GM12878 (cell line): ENCODE results near the gene EPHB1. TPM values are rescaled to one million over a fixed set of nuclear protein-coding genes. Genes with fewer than 3 reads are reported as not detected.

ENCODE experiments used
- ATAC-seq: fragments of 200-7000 bp; cut with Tn5 transposase; 3 replicates; pipeline ENCODE4 v1.9.1; 2020; ENCODE audit warnings: mild to moderate bottlenecking, moderate library complexity
- BruUV-seq: library from RNA; stranded (reverse); fragments of 400-500 nt; replicated peaks from 2 replicates; lab custom pipeline; 2021; lab: Mats Ljungman, UMichigan
- CTCF ChIA-PET: fragments of 300-600 bp; sonication (Branson Sonifier 250); formaldehyde crosslinking; extraction: SDS; loops from one replicate; lab custom pipeline; 2021; ENCODE audit warnings: inconsistent platforms; lab: Yijun Ruan, JAX
- POLR2A ChIA-PET: fragments of 350-600 bp; formaldehyde crosslinking; extraction: SDS; loops from one replicate; lab custom pipeline; 2021; ENCODE audit warnings: inconsistent platforms; lab: Charles Lee
- RAD21 ChIA-PET: fragments of 300-600 bp; sonication (Branson Sonifier 250); formaldehyde crosslinking; loops from one replicate; lab custom pipeline; 2023; ENCODE audit warnings: antibody characterized with exemption; ENCODE audit not compliant: unreplicated experiment; lab: Charles Lee
- SMC1A ChIA-PET: fragments of 300-600 bp; sonication (Branson Sonifier 250); formaldehyde crosslinking; loops from one replicate; lab custom pipeline; 2023; ENCODE audit not compliant: unreplicated experiment, uncharacterized antibody; lab: Charles Lee
- DNase-seq: peaks from one replicate; pipeline ENCODE4 v3.0.0-alpha.2; 2011; ENCODE audit warnings: low read depth, low spot score
- FAIRE-seq: peaks from 3 replicates; lab custom pipeline; 2011; peaks lifted over from hg19 to GRCh38; lab: Jason Lieb, UNC
- H2AFZ ChIP-seq: 2 replicates; pipeline ENCODE4 v1.6.0; 2011; ENCODE audit warnings: low read depth, low read length, control low read depth; ENCODE audit not compliant: control insufficient read depth
- H3K27ac ChIP-seq: 2 replicates; pipeline ENCODE4 v1.5.1; 2011; ENCODE audit warnings: control low read depth; ENCODE audit not compliant: control insufficient read depth, insufficient read depth
- H3K27me3 ChIP-seq, 2 experiments: replicated peaks in 1 of 2; 2 replicates each; pipeline versions ENCODE4 v1.6.0 to v1.6.1; 2011; ENCODE audit warnings: low read length in 1 of 2; ENCODE audit not compliant: control insufficient read depth in 2 of 2, insufficient read depth in 2 of 2
- H3K36me3 ChIP-seq, 2 experiments: 2 replicates each; pipeline ENCODE4 v1.5.1; 2011; ENCODE audit warnings: low read length in 1 of 2; ENCODE audit not compliant: control insufficient read depth in 2 of 2, insufficient read depth in 2 of 2
- H3K4me1 ChIP-seq: 2 replicates; pipeline ENCODE4 v1.6.1; 2011; ENCODE audit warnings: mild to moderate bottlenecking, low read length, moderate library complexity, mixed read lengths; ENCODE audit not compliant: control insufficient read depth, insufficient read depth
- H3K4me2 ChIP-seq: 2 replicates; pipeline ENCODE4 v1.6.0; 2011; ENCODE audit warnings: control low read depth; ENCODE audit not compliant: control insufficient read depth, insufficient read depth
- H3K4me3 ChIP-seq: fragments of 200-600 bp; sonication (generic); 2 replicates; pipeline ENCODE4 v1.5.1; 2016
- H3K79me2 ChIP-seq: 2 replicates; pipeline ENCODE4 v1.6.0; 2011; ENCODE audit warnings: low read length; ENCODE audit not compliant: control insufficient read depth, insufficient read depth
- H3K9ac ChIP-seq: 2 replicates; pipeline ENCODE4 v1.8.0; 2011; ENCODE audit warnings: low read length, control low read depth, mixed read lengths; ENCODE audit not compliant: control insufficient read depth, insufficient read depth
- H3K9me3 ChIP-seq: replicated peaks from 3 replicates; pipeline ENCODE4 v1.5.1; 2011; ENCODE audit warnings: mild to moderate bottlenecking, low read length; ENCODE audit not compliant: control insufficient read depth, insufficient read depth
- H4K20me1 ChIP-seq: 2 replicates; pipeline ENCODE4 v1.6.0; 2011; ENCODE audit not compliant: control insufficient read depth, insufficient read depth
- ATF7 ChIP-seq: fragments of 450-650 bp; IDR thresholded peaks from 2 replicates; pipeline ENCODE4 v1.6.1; 2016; ENCODE audit warnings: low read depth, mild to moderate bottlenecking
- BHLHE40 ChIP-seq, 2 experiments: fragments of 450-650 bp in 1 of 2; IDR thresholded peaks; 2 replicates each; pipeline ENCODE4 v1.6.1; 2011 to 2017; ENCODE audit warnings: low read depth in 2 of 2, borderline replicate concordance in 1 of 2, improper control_type of control experiment in 1 of 2, low read length in 1 of 2, mild to moderate bottlenecking in 1 of 2
- CHD4 ChIP-seq: fragments of 200-600 bp; sonication (generic); IDR thresholded peaks from 2 replicates; pipeline ENCODE4 v1.6.1; 2016; ENCODE audit warnings: mild to moderate bottlenecking
- EP300 ChIP-seq, 2 experiments: fragments of 150-350 bp in 1 of 2; IDR thresholded peaks; 2 replicates each; pipeline ENCODE4 v1.6.1; 2011 to 2012; ENCODE audit warnings: low read depth in 2 of 2, low read length in 2 of 2, borderline replicate concordance in 1 of 2, improper control_type of control experiment in 1 of 2, inconsistent platforms in 1 of 2; ENCODE audit not compliant: control insufficient read depth in 1 of 2
- HDAC2 ChIP-seq: fragments of 200-600 bp; sonication (generic); IDR thresholded peaks from 2 replicates; pipeline ENCODE4 v1.6.1; 2017
- JUNB ChIP-seq: IDR thresholded peaks from 2 replicates; pipeline ENCODE4 v1.6.1; 2016; ENCODE audit warnings: antibody characterized with exemption, mild to moderate bottlenecking
- LARP7 ChIP-seq: fragments of 450-650 bp; IDR thresholded peaks from 2 replicates; pipeline ENCODE4 v1.6.1; 2017; ENCODE audit warnings: mild to moderate bottlenecking
- NFIC ChIP-seq: IDR thresholded peaks from 2 replicates; pipeline ENCODE4 v1.6.1; 2012; ENCODE audit warnings: low read depth, mild to moderate bottlenecking, inconsistent platforms, low read length, moderate library complexity
- NFYA ChIP-seq: IDR thresholded peaks from 2 replicates; pipeline ENCODE4 v1.6.1; 2011; ENCODE audit warnings: low read depth, mild to moderate bottlenecking, low read length, improper control_type of control experiment, borderline replicate concordance
- POLR2AphosphoS5 ChIP-seq: IDR thresholded peaks from 2 replicates; pipeline ENCODE4 v1.6.1; 2011; ENCODE audit warnings: mild to moderate bottlenecking, low read length, inconsistent platforms
- SMARCA5 ChIP-seq: fragments of 450-650 bp; IDR thresholded peaks from 2 replicates; pipeline ENCODE4 v1.6.1; 2017; ENCODE audit warnings: mild to moderate bottlenecking
- SRF ChIP-seq, 2 experiments: IDR thresholded peaks; 2 replicates each; pipeline ENCODE4 v1.6.1; 2011; ENCODE audit warnings: low read depth in 2 of 2, low read length in 2 of 2, mild to moderate bottlenecking in 1 of 2, moderate library complexity in 1 of 2
- ZNF274 ChIP-seq: IDR thresholded peaks from one replicate; pipeline ENCODE4 v1.8.0; 2011; ENCODE audit not compliant: insufficient read length, insufficient read depth
- whole genome bisulfite sequencing: methylation state at CpG from one replicate; pipeline ENCODE4 v1.1.6; 2016; ENCODE audit warnings: low lambda C conversion rate; ENCODE audit not compliant: insufficient replicate concordance, insufficient coverage; ENCODE audit errors: missing lambda C conversion rate; 5-methylcytosine and 5-hydroxymethylcytosine counted together
- in situ Hi-C: fragments of 300-500 bp; cut with MboI; formaldehyde crosslinking; loops from 9 replicates; pipeline ENCODE4 v1.14.3; 2018; ENCODE audit warnings: mixed read lengths
- intact Hi-C: fragments of 100-400 bp; cut with micrococcal nuclease; formaldehyde crosslinking; loops from one replicate; pipeline ENCODE4 v1.14.2; 2022; ENCODE audit not compliant: unreplicated experiment
- polyA plus RNA-seq, 11 experiments: library from polyadenylated mRNA; depleted of rRNA in 4 of 11; unstranded in 6 of 11; stranded (reverse) in 5 of 11; fragments of >200 nt; fragmentation: Nextera tagmentation in 4 of 11; fragmentation: Illumina TruSeq in 1 of 11; extraction: Ambion mirVana in 4 of 11; extraction: Trizol in 1 of 11; gene quantifications; 1 replicate in 1 of 11; 2 replicates in 10 of 11; pipeline versions ENCODE4 v1.2.1 to v1.2.3, GENCODE V29; 2011 to 2016; ENCODE audit warnings: inconsistent platforms in 2 of 11, missing spikeins in 2 of 11, low read depth in 1 of 11
- total RNA-seq, 4 experiments: library from RNA; depleted of rRNA in 3 of 4; stranded (reverse); fragments of >200 nt in 3 of 4; fragmentation: Illumina TruSeq in 1 of 4; extraction: Trizol in 1 of 4; gene quantifications; 2 replicates each; pipeline versions ENCODE4 v1.2.1 to v1.2.3, GENCODE V29; 2013 to 2021
- TF ChIP-seq, protein P1 (sequence below): IDR thresholded peaks from 2 replicates; pipeline ENCODE4 v1.6.1; 2012; ENCODE audit warnings: low read length, inconsistent platforms
- TF ChIP-seq, protein P2 (sequence below): IDR thresholded peaks from 2 replicates; pipeline ENCODE4 v1.6.1; 2011; ENCODE audit warnings: borderline replicate concordance, low read depth, mild to moderate bottlenecking, moderate library complexity, mixed read lengths, low read length; ENCODE audit not compliant: insufficient read depth; ENCODE audit errors: extremely low read length
- TF ChIP-seq, protein P3 (sequence below): fragments of 450-650 bp; IDR thresholded peaks from 2 replicates; pipeline ENCODE4 v1.6.1; 2014; ENCODE audit warnings: mild to moderate bottlenecking

EPHB1 gene
- total and polyA plus RNA-seq, 10 of the 15 experiments (the other 5 are each of a cell fraction or from before 2014, with no cell fraction given), result 0.33 to 23.8 (median 1.2) TPM

DNA sequence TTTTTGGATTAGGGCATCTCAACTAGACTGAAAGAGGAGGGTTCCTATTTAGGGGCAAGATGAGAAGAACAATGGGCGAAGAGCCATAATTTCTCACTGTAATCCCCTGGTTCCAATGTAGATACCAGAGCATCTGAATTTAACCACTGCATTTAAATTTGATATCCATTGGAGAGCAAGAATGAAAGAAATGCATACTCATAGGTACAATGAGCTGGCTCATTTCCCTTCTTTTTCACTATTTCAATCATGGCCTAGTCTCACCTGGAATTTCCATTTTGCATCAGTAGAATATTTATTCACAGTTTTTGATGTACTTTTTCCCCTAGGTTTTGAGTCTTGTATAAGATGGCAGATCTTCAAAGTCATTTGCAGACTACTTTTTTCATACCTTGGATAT lies 13.8 kb downstream of the EPHB1 start:
- in situ Hi-C loops, result no loop called here

More for the DNA sequence above, 13.8 kb downstream of the EPHB1 start:
- Histone ChIP-seq H3K4me1 (peaks cover 15% of the 10 kb centered on the region), H3K27ac (no peak overlapping the region), H3K4me2 (no peak overlapping the region), H3K27me3 (no peaks in the 10 kb centered on the region), H3K9me3 (no peaks in the 10 kb centered on the region), H4K20me1 (no peaks in the 10 kb centered on the region; the same call in 1 of the 2 replicates), H3K9ac (no peak overlapping the region), H3K79me2 (peaks cover 42% of the 10 kb centered on the region), H2AFZ (no peak overlapping the region), H3K4me3 (no peak overlapping the region), H3K36me3 (peaks cover 0 to 3% of the 10 kb centered on the region in 2 experiments; a peak in 1 of 4 replicates)
- ChIA-PET RAD21 (interaction anchor here (0.6 to 6.0 kb wide), 8 partner anchors 8 to 429 kb away, joined by 3 to 42 read pairs (median 6); partner anchors contain the start of gene EPHB1), SMC1A (interaction anchor here (1.2 to 4.2 kb wide), 8 partner anchors 8 to 162 kb away, joined by 3 to 24 read pairs (median 8); partner anchors contain the start of gene EPHB1), CTCF (interaction anchor here (1.0 to 3.2 kb wide), 5 partner anchors 9 to 121 kb away, joined by 3 to 19 read pairs (median 16); partner anchors contain the start of gene EPHB1), POLR2A (interaction anchor here (1.0 to 2.7 kb wide), 5 partner anchors 8 to 96 kb away, joined by 3 to 7 read pairs (median 3); no protein-coding TSS in a partner anchor)
- ATAC-seq (no peak), DNase-seq (no peak), FAIRE-seq (no peak)
- TF ChIP-seq JUNB, result no peak
- no peak for TF ChIP-seq NFIC
- no peak for TF ChIP-seq ATF7
- no peak for TF ChIP-seq BHLHE40 (IDR thresholded peaks at IDR 0.05; ENCODE audit: borderline replicate concordance in 1 of 2, low read depth in 2 of 2, low read length in 1 of 2)
- TF ChIP-seq NFYA, result no peak
- no peak for TF ChIP-seq ZNF274
- TF ChIP-seq, protein P1, sequence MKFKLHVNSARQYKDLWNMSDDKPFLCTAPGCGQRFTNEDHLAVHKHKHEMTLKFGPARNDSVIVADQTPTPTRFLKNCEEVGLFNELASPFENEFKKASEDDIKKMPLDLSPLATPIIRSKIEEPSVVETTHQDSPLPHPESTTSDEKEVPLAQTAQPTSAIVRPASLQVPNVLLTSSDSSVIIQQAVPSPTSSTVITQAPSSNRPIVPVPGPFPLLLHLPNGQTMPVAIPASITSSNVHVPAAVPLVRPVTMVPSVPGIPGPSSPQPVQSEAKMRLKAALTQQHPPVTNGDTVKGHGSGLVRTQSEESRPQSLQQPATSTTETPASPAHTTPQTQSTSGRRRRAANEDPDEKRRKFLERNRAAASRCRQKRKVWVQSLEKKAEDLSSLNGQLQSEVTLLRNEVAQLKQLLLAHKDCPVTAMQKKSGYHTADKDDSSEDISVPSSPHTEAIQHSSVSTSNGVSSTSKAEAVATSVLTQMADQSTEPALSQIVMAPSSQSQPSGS, result no peak
- TF ChIP-seq POLR2AphosphoS5, result no peak
- TF ChIP-seq HDAC2, result no peak
- TF ChIP-seq EP300 (IDR thresholded peaks at IDR 0.05; ENCODE audit: borderline replicate concordance in 1 of 2, control insufficient read depth in 1 of 2, low read depth in 2 of 2, low read length in 2 of 2), result no peak
- no peak for TF ChIP-seq CHD4
- TF ChIP-seq, protein P2, sequence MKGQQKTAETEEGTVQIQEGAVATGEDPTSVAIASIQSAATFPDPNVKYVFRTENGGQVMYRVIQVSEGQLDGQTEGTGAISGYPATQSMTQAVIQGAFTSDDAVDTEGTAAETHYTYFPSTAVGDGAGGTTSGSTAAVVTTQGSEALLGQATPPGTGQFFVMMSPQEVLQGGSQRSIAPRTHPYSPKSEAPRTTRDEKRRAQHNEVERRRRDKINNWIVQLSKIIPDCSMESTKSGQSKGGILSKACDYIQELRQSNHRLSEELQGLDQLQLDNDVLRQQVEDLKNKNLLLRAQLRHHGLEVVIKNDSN, result no peak
- TF ChIP-seq SMARCA5, result no peak
- no peak for TF ChIP-seq LARP7
- TF ChIP-seq, protein P3, sequence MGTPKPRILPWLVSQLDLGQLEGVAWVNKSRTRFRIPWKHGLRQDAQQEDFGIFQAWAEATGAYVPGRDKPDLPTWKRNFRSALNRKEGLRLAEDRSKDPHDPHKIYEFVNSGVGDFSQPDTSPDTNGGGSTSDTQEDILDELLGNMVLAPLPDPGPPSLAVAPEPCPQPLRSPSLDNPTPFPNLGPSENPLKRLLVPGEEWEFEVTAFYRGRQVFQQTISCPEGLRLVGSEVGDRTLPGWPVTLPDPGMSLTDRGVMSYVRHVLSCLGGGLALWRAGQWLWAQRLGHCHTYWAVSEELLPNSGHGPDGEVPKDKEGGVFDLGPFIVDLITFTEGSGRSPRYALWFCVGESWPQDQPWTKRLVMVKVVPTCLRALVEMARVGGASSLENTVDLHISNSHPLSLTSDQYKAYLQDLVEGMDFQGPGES, result no peak
- no peak for TF ChIP-seq SRF (IDR thresholded peaks at IDR 0.05; ENCODE audit: low read depth in 2 of 2, low read length in 2 of 2)
- WGBS, result 0% methylated on average over 1 of the region's 1 CpG
- BruUV-seq, result no TSS peak
- intact Hi-C loops, result no loop called here
